WTC11 (cell line): ENCODE measurements around the gene CARD9. TPM values are rescaled to one million over a fixed set of nuclear protein-coding genes. Genes with fewer than 3 reads are reported as not detected.
A peak's percentile ranks its signal among the peaks of the same experiment; 100 is the strongest.

ENCODE experiments used
- ATAC-seq: fragments of 200-7000 bp; cut with Tn5 transposase; 2 replicates; pipeline ENCODE4 v1.10.0; 2021; ENCODE audit warnings: mild to moderate bottlenecking, moderate library complexity
- CTCF ChIA-PET: fragments of 300-600 bp; sonication (Branson Sonifier 250); formaldehyde crosslinking; loops from one replicate; lab custom pipeline; 2021; ENCODE audit warnings: antibody characterized with exemption; lab: Charles Lee
- POLR2A ChIA-PET: fragments of 350-600 bp; sonication (Branson Sonifier 250); formaldehyde crosslinking; loops from one replicate; lab custom pipeline; 2021; ENCODE audit warnings: antibody characterized with exemption; lab: Charles Lee
- DNase-seq: peaks from one replicate; pipeline ENCODE4 v3.0.0; 2021; ENCODE audit warnings: low spot score
- H3K27ac Mint-ChIP-seq: 2 replicates; pipeline ENCODE4 v1.8.0; 2021; ENCODE audit warnings: mixed read lengths
- H3K27me3 Mint-ChIP-seq: 2 replicates; pipeline ENCODE4 v1.8.0; 2021; ENCODE audit warnings: low read depth, mild to moderate bottlenecking, moderate library complexity, mixed read lengths
- H3K36me3 Mint-ChIP-seq: 2 replicates; pipeline ENCODE4 v1.8.0; 2021; ENCODE audit warnings: mixed read lengths
- H3K4me1 Mint-ChIP-seq: 2 replicates; pipeline ENCODE4 v1.8.0; 2022; ENCODE audit warnings: mixed read lengths
- H3K4me3 Mint-ChIP-seq: 2 replicates; pipeline ENCODE4 v1.8.0; 2021; ENCODE audit warnings: mild to moderate bottlenecking, moderate library complexity, mixed read lengths
- H3K9me3 Mint-ChIP-seq: 2 replicates; pipeline ENCODE4 v1.8.0; 2021; ENCODE audit warnings: mixed read lengths
- ATF3 ChIP-seq: sonication (generic); formaldehyde crosslinking; conservative IDR thresholded peaks from 2 replicates; pipeline ENCODE4 v1.8.1; 2022; ENCODE audit warnings: mild to moderate bottlenecking, missing genetic modification reagents
- E2F1 ChIP-seq: sonication (generic); formaldehyde crosslinking; IDR thresholded peaks from 2 replicates; pipeline ENCODE4 v1.8.0; 2022; ENCODE audit warnings: mild to moderate bottlenecking, missing genetic modification reagents
- FOXJ3 ChIP-seq: sonication (generic); formaldehyde crosslinking; IDR thresholded peaks from 2 replicates; pipeline ENCODE4 v1.9.0; 2021; ENCODE audit warnings: missing genetic modification reagents, mild to moderate bottlenecking, borderline replicate concordance
- FOXP4 ChIP-seq: sonication (generic); formaldehyde crosslinking; IDR thresholded peaks from 2 replicates; pipeline ENCODE4 v1.8.0; 2022; ENCODE audit warnings: mild to moderate bottlenecking, missing genetic modification reagents
- GABPB1 ChIP-seq: sonication (generic); formaldehyde crosslinking; IDR thresholded peaks from 2 replicates; pipeline ENCODE4 v1.8.1; 2023; ENCODE audit warnings: mild to moderate bottlenecking, missing genetic modification reagents
- MYBL2 ChIP-seq: sonication (generic); formaldehyde crosslinking; IDR thresholded peaks from 2 replicates; pipeline ENCODE4 v1.8.1; 2023; ENCODE audit warnings: mild to moderate bottlenecking, moderate library complexity, missing genetic modification reagents
- NR2C2 ChIP-seq: sonication (generic); formaldehyde crosslinking; IDR thresholded peaks from 2 replicates; pipeline ENCODE4 v1.8.0; 2022; ENCODE audit warnings: mild to moderate bottlenecking, missing genetic modification reagents
- RELA ChIP-seq: sonication (generic); formaldehyde crosslinking; IDR thresholded peaks from 2 replicates; pipeline ENCODE4 v1.8.1; 2022; ENCODE audit warnings: missing genetic modification reagents, mild to moderate bottlenecking, borderline replicate concordance
- SMAD3 ChIP-seq: sonication (generic); formaldehyde crosslinking; IDR thresholded peaks from 2 replicates; pipeline ENCODE4 v1.8.0; 2022; ENCODE audit warnings: missing genetic modification reagents, mild to moderate bottlenecking, borderline replicate concordance
- SP1 ChIP-seq: sonication (generic); formaldehyde crosslinking; conservative IDR thresholded peaks from 2 replicates; pipeline ENCODE4 v1.8.1; 2022; ENCODE audit warnings: missing genetic modification reagents
- TCF7 ChIP-seq: sonication (generic); formaldehyde crosslinking; IDR thresholded peaks from 2 replicates; pipeline ENCODE4 v1.8.0; 2022; ENCODE audit warnings: mild to moderate bottlenecking, low read depth, missing genetic modification reagents, moderate library complexity
- USF1 ChIP-seq: sonication (generic); formaldehyde crosslinking; IDR thresholded peaks from 2 replicates; pipeline ENCODE4 v1.8.0; 2022; ENCODE audit warnings: mild to moderate bottlenecking, missing genetic modification reagents
- ZBTB43 ChIP-seq: sonication (generic); formaldehyde crosslinking; IDR thresholded peaks from 2 replicates; pipeline ENCODE4 v1.8.1; 2023; ENCODE audit warnings: mild to moderate bottlenecking, missing genetic modification reagents
- ZMAT4 ChIP-seq: fragments of 250-450 bp; sonication (Bioruptor Pico); IDR thresholded peaks from 2 replicates; pipeline ENCODE4 v1.9.0; 2021; ENCODE audit warnings: mild to moderate bottlenecking
- ZNF121 ChIP-seq: sonication (generic); formaldehyde crosslinking; IDR thresholded peaks from 2 replicates; pipeline ENCODE4 v1.8.0; 2023; ENCODE audit warnings: missing genetic modification reagents
- ZNF138 ChIP-seq: sonication (generic); formaldehyde crosslinking; conservative IDR thresholded peaks from 2 replicates; pipeline ENCODE4 v1.8.1; 2022; ENCODE audit warnings: mild to moderate bottlenecking, moderate library complexity, missing genetic modification reagents
- ZNF219 ChIP-seq: sonication (generic); formaldehyde crosslinking; IDR thresholded peaks from 2 replicates; pipeline ENCODE4 v1.8.0; 2023; ENCODE audit warnings: missing genetic modification reagents, mild to moderate bottlenecking, borderline replicate concordance
- ZNF263 ChIP-seq: sonication (generic); formaldehyde crosslinking; IDR thresholded peaks from 2 replicates; pipeline ENCODE4 v1.8.1; 2022; ENCODE audit warnings: low read depth, mild to moderate bottlenecking, moderate library complexity, missing genetic modification reagents
- ZNF281 ChIP-seq: sonication (generic); formaldehyde crosslinking; IDR thresholded peaks from 2 replicates; pipeline ENCODE4 v1.8.0; 2023; ENCODE audit warnings: mild to moderate bottlenecking, missing genetic modification reagents
- ZNF416 ChIP-seq: fragments of 250-450 bp; sonication (Bioruptor Pico); IDR thresholded peaks from 2 replicates; pipeline ENCODE4 v1.9.0; 2021; ENCODE audit warnings: mild to moderate bottlenecking, inconsistent platforms
- ZNF425 ChIP-seq: fragments of 250-450 bp; sonication (Bioruptor Pico); conservative IDR thresholded peaks from 2 replicates; pipeline ENCODE4 v1.9.0; 2021; ENCODE audit warnings: mild to moderate bottlenecking
- total RNA-seq: library from RNA; stranded (reverse); gene quantifications from 3 replicates; pipeline ENCODE4 v1.2.3, GENCODE V29; 2021

The CARD9 gene
- total RNA-seq, 1 experiment from 2014 or later, result 0.96 TPM

- TF ChIP-seq MYBL2 (CRISPR knock-in tag), result no peak
Observed at GRCh38 chr9:136374183-136374575, 710 bp upstream of the CARD9 start (continued).

GRCh38 chr9:136372561-136373299 is 739 bp downstream of the CARD9 start:
- no peaks in the 10 kb centered on the region for H3K36me3 Mint-ChIP-seq
- TF ChIP-seq ZNF425 (CRISPR knock-in tag), result no peak
- peak; percentile 98 for TF ChIP-seq GABPB1 (CRISPR knock-in tag)
- no peak for TF ChIP-seq ZNF219 (CRISPR knock-in tag)
- no peak for TF ChIP-seq FOXP4
- peak; percentile 80; the same call in 1 of the 2 replicates for TF ChIP-seq ATF3 (CRISPR knock-in tag)
- 0 out of 2 replicates have a peak, but pooled peaks have one; percentile 46 for TF ChIP-seq TCF7 (CRISPR knock-in tag)
- TF ChIP-seq FOXJ3, result no peak
- TF ChIP-seq ZNF121, result no peak
- TF ChIP-seq ZNF416 (CRISPR knock-in tag), result no peak
- TF ChIP-seq E2F1 (CRISPR knock-in tag), result no peak
- TF ChIP-seq NR2C2, result 0 out of 2 replicates have a peak, but pooled peaks have one; percentile 23
- no peak for TF ChIP-seq RELA (CRISPR knock-in tag)
- no peak for TF ChIP-seq ZNF263 (CRISPR knock-in tag)
- H3K4me3 Mint-ChIP-seq, result no peak overlapping the region
- no peak overlapping the region for H3K27ac Mint-ChIP-seq
- ChIA-PET POLR2A (interaction anchor here (0.7 to 1.2 kb wide), 2 partner anchors 9 to 252 kb away, joined by 3 to 4 read pairs; partner anchors contain the start of gene DNLZ), CTCF (interaction anchor here (0.6 to 2.6 kb wide), 4 partner anchors 8 to 33 kb away, joined by 3 to 14 read pairs (median 6); partner anchors contain the start of gene DNLZ)
- no peaks in the 10 kb centered on the region for H3K9me3 Mint-ChIP-seq
- DNase-seq (peak; percentile 29), ATAC-seq (no peak)
- no peaks in the 10 kb centered on the region for H3K4me1 Mint-ChIP-seq
- H3K27me3 Mint-ChIP-seq, result no peaks in the 10 kb centered on the region

GRCh38 chr9:136372006-136372405 is 1.5 kb downstream of the CARD9 start:
- CTCF ChIA-PET, result interaction anchor here (0.6 to 1.7 kb wide), 3 partner anchors 8 to 32 kb away, joined by 3 to 5 read pairs (median 4); partner anchors contain the start of gene DNLZ
- no peak for DNase-seq
- H3K4me1 Mint-ChIP-seq, result no peaks in the 10 kb centered on the region
- POLR2A ChIA-PET, result interaction anchor here (0.7 to 1.2 kb wide), 2 partner anchors 8 to 253 kb away, joined by 3 to 4 read pairs; partner anchors contain the start of gene DNLZ
- H3K27ac Mint-ChIP-seq, result no peak overlapping the region
- ATAC-seq, result no peak
- H3K9me3 Mint-ChIP-seq, result no peaks in the 10 kb centered on the region
- no peaks in the 10 kb centered on the region for H3K27me3 Mint-ChIP-seq
- H3K36me3 Mint-ChIP-seq, result no peaks in the 10 kb centered on the region
- H3K4me3 Mint-ChIP-seq, result no peak overlapping the region
- TF ChIP-seq SMAD3 (CRISPR knock-in tag) (no peak), ZNF281 (CRISPR knock-in tag) (no peak), ZBTB43 (no peak), USF1 (CRISPR knock-in tag) (no peak), ZNF138 (CRISPR knock-in tag) (no peak), SP1 (CRISPR knock-in tag) (no peak), ZNF263 (CRISPR knock-in tag) (no peak), ZMAT4 (CRISPR knock-in tag) (no peak)
